Measurements from ENCODE around the gene DOK5.

DNA sequence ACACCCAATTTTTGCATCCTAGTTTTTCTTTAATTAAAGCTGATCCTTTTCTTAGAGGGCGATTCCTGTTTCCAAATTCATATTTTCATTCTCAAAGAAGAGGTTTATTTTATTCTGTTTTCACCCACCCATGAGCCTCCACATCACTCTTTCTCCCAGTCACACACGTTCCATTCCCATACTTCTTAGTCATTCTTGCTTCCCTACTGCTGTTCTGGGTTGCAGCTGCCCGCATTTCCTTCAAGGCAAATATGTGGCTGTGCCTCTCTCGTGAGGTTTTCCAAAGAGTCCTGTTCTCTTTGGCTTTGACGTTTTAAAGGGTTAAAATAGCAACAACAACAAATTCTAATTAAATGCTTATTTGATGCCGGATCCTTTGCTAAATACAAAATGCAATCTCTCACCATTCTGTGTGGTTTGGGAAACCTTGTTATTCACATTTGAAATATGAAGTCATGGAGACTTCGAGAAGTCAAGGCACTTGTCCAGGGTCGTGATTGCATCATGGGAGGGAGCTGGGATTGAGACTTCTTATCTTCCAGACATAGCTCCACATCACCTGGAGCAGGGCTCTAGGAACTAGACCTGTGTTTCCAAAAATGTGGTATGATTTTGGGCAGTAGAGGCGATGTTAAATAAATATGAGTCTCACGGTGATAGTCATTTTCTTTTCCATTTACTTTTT lies 126.6 kb downstream of the DOK5 start:
- TF ChIP-seq, protein P1, sequence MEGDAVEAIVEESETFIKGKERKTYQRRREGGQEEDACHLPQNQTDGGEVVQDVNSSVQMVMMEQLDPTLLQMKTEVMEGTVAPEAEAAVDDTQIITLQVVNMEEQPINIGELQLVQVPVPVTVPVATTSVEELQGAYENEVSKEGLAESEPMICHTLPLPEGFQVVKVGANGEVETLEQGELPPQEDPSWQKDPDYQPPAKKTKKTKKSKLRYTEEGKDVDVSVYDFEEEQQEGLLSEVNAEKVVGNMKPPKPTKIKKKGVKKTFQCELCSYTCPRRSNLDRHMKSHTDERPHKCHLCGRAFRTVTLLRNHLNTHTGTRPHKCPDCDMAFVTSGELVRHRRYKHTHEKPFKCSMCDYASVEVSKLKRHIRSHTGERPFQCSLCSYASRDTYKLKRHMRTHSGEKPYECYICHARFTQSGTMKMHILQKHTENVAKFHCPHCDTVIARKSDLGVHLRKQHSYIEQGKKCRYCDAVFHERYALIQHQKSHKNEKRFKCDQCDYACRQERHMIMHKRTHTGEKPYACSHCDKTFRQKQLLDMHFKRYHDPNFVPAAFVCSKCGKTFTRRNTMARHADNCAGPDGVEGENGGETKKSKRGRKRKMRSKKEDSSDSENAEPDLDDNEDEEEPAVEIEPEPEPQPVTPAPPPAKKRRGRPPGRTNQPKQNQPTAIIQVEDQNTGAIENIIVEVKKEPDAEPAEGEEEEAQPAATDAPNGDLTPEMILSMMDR (IDR thresholded peaks at IDR 0.05; ENCODE audit: borderline replicate concordance, extremely low read depth, low read length, poor library complexity, severe bottlenecking): no peak
- no peak for TF ChIP-seq EZH2 (IDR thresholded peaks at IDR 0.05; ENCODE audit: borderline replicate concordance, low read depth, low read length, severe bottlenecking)
